ENCODE measurements around the gene KCNQ5.

DNA sequence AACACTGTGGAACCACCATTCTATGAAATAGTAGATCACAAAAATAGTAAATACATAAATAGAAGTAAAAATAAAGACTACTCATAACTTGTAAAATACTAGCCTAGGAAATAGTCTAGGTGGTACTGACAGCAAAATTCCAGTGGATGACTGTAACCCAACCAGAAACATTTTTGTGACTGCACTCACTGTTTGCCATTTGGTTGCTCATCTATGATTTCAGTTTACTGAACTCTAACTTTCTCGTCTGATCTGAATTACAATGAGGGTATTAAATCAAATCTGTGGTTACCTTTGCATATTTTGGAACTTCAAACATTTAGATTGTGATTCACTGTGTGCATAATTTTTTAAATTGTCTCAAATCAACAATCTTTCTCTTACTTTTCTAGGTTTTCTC, 452.3 kb downstream of the KCNQ5 start:
- TF ChIP-seq POLR2AphosphoS5 (IDR thresholded peaks at IDR 0.05) = no peak
- TF ChIP-seq, protein P1, sequence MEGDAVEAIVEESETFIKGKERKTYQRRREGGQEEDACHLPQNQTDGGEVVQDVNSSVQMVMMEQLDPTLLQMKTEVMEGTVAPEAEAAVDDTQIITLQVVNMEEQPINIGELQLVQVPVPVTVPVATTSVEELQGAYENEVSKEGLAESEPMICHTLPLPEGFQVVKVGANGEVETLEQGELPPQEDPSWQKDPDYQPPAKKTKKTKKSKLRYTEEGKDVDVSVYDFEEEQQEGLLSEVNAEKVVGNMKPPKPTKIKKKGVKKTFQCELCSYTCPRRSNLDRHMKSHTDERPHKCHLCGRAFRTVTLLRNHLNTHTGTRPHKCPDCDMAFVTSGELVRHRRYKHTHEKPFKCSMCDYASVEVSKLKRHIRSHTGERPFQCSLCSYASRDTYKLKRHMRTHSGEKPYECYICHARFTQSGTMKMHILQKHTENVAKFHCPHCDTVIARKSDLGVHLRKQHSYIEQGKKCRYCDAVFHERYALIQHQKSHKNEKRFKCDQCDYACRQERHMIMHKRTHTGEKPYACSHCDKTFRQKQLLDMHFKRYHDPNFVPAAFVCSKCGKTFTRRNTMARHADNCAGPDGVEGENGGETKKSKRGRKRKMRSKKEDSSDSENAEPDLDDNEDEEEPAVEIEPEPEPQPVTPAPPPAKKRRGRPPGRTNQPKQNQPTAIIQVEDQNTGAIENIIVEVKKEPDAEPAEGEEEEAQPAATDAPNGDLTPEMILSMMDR (IDR thresholded peaks at IDR 0.05) = no peak
- no peak for TF ChIP-seq POLR2A (IDR thresholded peaks at IDR 0.05)

All from suprapubic skin (tissue), 4 donors.